Caco-2 (cell line): ENCODE results near the gene UCP1. TPM values are rescaled to one million over a fixed set of nuclear protein-coding genes. Genes with fewer than 3 reads are reported as not detected.

Source experiments
- BruUV-seq: library from RNA; stranded (reverse); fragments of 400-500 nt; replicated peaks from 2 replicates; lab custom pipeline; 2021; lab: Mats Ljungman, UMichigan
- CTCF ChIA-PET: fragments of 300-600 bp; sonication (Branson Sonifier 250); formaldehyde crosslinking; loops from one replicate; lab custom pipeline; 2022; ENCODE audit warnings: antibody characterized with exemption; lab: Charles Lee
- POLR2A ChIA-PET: fragments of 300-600 bp; sonication (Branson Sonifier 250); formaldehyde crosslinking; loops from one replicate; lab custom pipeline; 2022; ENCODE audit warnings: antibody characterized with exemption; lab: Charles Lee
- DNase-seq, 2 experiments: peaks; one replicate each; pipeline versions ENCODE4 v3.0.0 to v3.0.0-alpha.2; 2020 to 2022
- H3K27me3 ChIP-seq: replicated peaks from 2 replicates; pipeline ENCODE4 v1.6.0; 2011; ENCODE audit warnings: low read length; ENCODE audit not compliant: control insufficient read depth, insufficient read depth
- H3K36me3 ChIP-seq: 2 replicates; pipeline ENCODE4 v1.5.1; 2011; ENCODE audit warnings: low read length; ENCODE audit not compliant: control insufficient read depth, insufficient read depth
- H3K4me1 ChIP-seq: fragments of 250-450 bp; sonication (Bioruptor Pico); 2 replicates; pipeline ENCODE4 v1.5.1; 2020; ENCODE audit warnings: mild to moderate bottlenecking
- H3K4me3 ChIP-seq: 2 replicates; pipeline ENCODE4 v1.5.1; 2011; ENCODE audit warnings: low read depth, mild to moderate bottlenecking, control low read depth, low read length
- H3K9me3 ChIP-seq: fragments of 250-450 bp; sonication (Bioruptor Pico); 2 replicates; pipeline ENCODE4 v1.5.1; 2020; ENCODE audit warnings: mild to moderate bottlenecking, moderate library complexity
- H3K27ac Mint-ChIP-seq: one replicate; pipeline ENCODE4 v1.8.0; 2022; ENCODE audit warnings: mixed read lengths; ENCODE audit not compliant: unreplicated experiment
- H3K27me3 Mint-ChIP-seq: one replicate; pipeline ENCODE4 v1.8.0; 2022; ENCODE audit warnings: mixed read lengths; ENCODE audit not compliant: insufficient read depth, unreplicated experiment
- H3K36me3 Mint-ChIP-seq: one replicate; pipeline ENCODE4 v1.8.0; 2022; ENCODE audit warnings: mild to moderate bottlenecking, mixed read lengths; ENCODE audit not compliant: insufficient read depth, unreplicated experiment
- H3K4me1 Mint-ChIP-seq: one replicate; pipeline ENCODE4 v1.8.0; 2022; ENCODE audit warnings: low read depth, mixed read lengths; ENCODE audit not compliant: unreplicated experiment
- H3K4me3 Mint-ChIP-seq: one replicate; pipeline ENCODE4 v1.8.0; 2022; ENCODE audit warnings: mild to moderate bottlenecking, moderate library complexity, mixed read lengths; ENCODE audit not compliant: unreplicated experiment
- H3K9me3 Mint-ChIP-seq: one replicate; pipeline ENCODE4 v1.8.0; 2022; ENCODE audit warnings: mixed read lengths; ENCODE audit not compliant: unreplicated experiment
- intact Hi-C: fragments of 100-400 bp; cut with micrococcal nuclease; formaldehyde crosslinking; loops from one replicate; pipeline ENCODE4 v1.10.0; 2022; ENCODE audit not compliant: unreplicated experiment
- total RNA-seq: library from RNA; stranded (reverse); gene quantifications from 2 replicates; pipeline ENCODE4 v1.2.3, GENCODE V29; 2022
- TF ChIP-seq, protein P1 (sequence below), 2 experiments: fragments of 200-600 bp in 1 of 2; IDR thresholded peaks; 1 replicate in 1 of 2; 2 replicates in 1 of 2; pipeline versions ENCODE4 v1.5.1 to v1.8.0; 2011 to 2022; ENCODE audit warnings: antibody characterized with exemption in 1 of 2, control low read depth in 1 of 2, inconsistent platforms in 1 of 2, low read depth in 1 of 2, low read length in 1 of 2, mild to moderate bottlenecking in 1 of 2, moderate library complexity in 1 of 2; ENCODE audit not compliant: insufficient read depth in 1 of 2, severe bottlenecking in 1 of 2, unreplicated experiment in 1 of 2

The UCP1 gene
- total RNA-seq, 1 experiment from 2014 or later, result 0.54 TPM

DNA sequence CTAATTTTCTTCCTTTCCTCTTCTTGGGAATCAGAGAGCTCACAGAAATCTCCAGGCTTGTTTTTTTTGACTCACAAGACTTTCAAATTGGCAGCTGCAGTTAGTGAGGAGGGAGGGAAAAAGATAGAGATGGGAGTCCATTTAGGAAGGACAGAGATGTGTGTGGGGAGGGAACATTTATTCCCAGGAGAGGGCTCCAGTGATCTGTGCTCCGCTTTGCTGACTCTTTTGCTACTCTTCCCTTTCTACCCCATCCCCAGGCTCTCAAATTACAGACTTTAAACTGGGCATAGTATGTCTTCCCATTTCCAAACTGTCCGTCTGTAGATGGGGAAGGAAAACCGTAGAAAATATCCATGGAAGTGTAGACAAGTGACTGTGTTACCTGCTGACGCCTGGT, 39.1 kb upstream of the UCP1 start:
- no peaks in the 10 kb centered on the region for H3K27me3 Mint-ChIP-seq
- no peaks in the 10 kb centered on the region for H3K36me3 Mint-ChIP-seq
- DNase-seq, result no peak
- CTCF ChIA-PET, result interaction anchor here (2.3 kb wide), 1 partner anchor 243 kb away, joined by 8 read pairs; no protein-coding TSS in a partner anchor
- no peak overlapping the region for H3K4me3 Mint-ChIP-seq
- POLR2A ChIA-PET, result no interaction called here
- TF ChIP-seq, protein P1, sequence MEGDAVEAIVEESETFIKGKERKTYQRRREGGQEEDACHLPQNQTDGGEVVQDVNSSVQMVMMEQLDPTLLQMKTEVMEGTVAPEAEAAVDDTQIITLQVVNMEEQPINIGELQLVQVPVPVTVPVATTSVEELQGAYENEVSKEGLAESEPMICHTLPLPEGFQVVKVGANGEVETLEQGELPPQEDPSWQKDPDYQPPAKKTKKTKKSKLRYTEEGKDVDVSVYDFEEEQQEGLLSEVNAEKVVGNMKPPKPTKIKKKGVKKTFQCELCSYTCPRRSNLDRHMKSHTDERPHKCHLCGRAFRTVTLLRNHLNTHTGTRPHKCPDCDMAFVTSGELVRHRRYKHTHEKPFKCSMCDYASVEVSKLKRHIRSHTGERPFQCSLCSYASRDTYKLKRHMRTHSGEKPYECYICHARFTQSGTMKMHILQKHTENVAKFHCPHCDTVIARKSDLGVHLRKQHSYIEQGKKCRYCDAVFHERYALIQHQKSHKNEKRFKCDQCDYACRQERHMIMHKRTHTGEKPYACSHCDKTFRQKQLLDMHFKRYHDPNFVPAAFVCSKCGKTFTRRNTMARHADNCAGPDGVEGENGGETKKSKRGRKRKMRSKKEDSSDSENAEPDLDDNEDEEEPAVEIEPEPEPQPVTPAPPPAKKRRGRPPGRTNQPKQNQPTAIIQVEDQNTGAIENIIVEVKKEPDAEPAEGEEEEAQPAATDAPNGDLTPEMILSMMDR (IDR thresholded peaks at IDR 0.05; ENCODE audit: insufficient read depth in 1 of 2, low read depth in 1 of 2, low read length in 1 of 2, severe bottlenecking in 1 of 2, unreplicated experiment in 1 of 2), result no peak
- H3K4me1 Mint-ChIP-seq, result no peaks in the 10 kb centered on the region
- no TSS peak for BruUV-seq
- no peaks in the 10 kb centered on the region for H3K36me3 ChIP-seq
- no peak overlapping the region for H3K4me3 ChIP-seq
- no peaks in the 10 kb centered on the region for H3K9me3 ChIP-seq
- no peak overlapping the region for H3K27ac Mint-ChIP-seq
- intact Hi-C loops, result no loop called here
- H3K4me1 ChIP-seq, result peaks cover 8% of the 10 kb centered on the region
- H3K9me3 Mint-ChIP-seq, result no peaks in the 10 kb centered on the region
- H3K27me3 ChIP-seq, result no peaks in the 10 kb centered on the region

DNA sequence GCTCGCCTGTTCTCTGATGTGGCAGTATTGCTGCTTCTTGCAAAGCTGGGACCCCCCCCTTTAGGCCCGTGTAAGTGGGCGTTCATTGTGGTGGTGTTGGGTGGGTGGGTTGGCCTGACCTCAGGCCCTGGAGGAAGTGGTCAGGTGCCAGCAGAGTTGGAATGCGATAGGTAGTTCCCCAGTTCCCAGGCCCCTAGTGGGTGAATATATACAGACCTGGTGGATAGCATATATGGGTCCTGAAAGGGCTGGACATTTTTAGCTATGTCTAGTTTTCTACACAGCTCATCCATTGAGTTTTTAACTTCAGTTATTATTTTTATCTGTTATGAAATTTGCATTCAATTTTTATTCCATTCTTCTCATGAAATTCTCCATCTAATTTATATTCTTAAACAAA, 35.8 kb upstream of the UCP1 start:
- no peak overlapping the region for H3K4me3 Mint-ChIP-seq
- CTCF ChIA-PET, result interaction anchor here (0.7 kb wide), 1 partner anchor 244 kb away, joined by 3 read pairs; no protein-coding TSS in a partner anchor

DNA sequence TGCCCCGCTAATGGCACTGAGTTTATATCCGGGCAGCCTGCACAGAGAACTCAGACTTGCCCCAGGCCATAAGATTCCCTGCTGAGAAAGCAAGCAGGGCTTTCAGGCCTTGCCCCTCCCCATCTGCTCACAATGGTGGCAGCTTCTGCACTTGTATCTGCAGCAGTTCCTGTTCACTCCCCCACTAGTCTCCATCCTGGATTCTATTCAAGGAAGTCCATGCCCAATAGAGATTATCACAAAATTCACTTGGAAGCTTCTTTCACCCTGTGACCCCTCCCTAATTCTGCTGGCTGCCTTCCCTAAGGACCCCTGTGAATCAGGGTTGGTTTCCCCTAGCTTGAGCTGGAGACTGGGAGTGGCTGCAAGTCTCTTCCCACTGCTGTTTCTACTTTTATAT, 34.5 kb upstream of the UCP1 start:
- Histone ChIP-seq H3K4me3 (no peak overlapping the region), H3K9me3 (no peaks in the 10 kb centered on the region), H3K27me3 (no peaks in the 10 kb centered on the region), H3K4me1 (peaks cover 8% of the 10 kb centered on the region), H3K36me3 (no peaks in the 10 kb centered on the region)
- H3K27me3 Mint-ChIP-seq, result no peaks in the 10 kb centered on the region
- no peak for DNase-seq
- TF ChIP-seq, protein P1 (IDR thresholded peaks at IDR 0.05; ENCODE audit: insufficient read depth in 1 of 2, low read depth in 1 of 2, low read length in 1 of 2, severe bottlenecking in 1 of 2, unreplicated experiment in 1 of 2), result no peak
- H3K4me1 Mint-ChIP-seq, result no peaks in the 10 kb centered on the region
- H3K27ac Mint-ChIP-seq, result no peak overlapping the region
- intact Hi-C loops, result no loop called here
- POLR2A ChIA-PET, result no interaction called here
- BruUV-seq, result no TSS peak
- no peaks in the 10 kb centered on the region for H3K36me3 Mint-ChIP-seq
- H3K4me3 Mint-ChIP-seq, result no peak overlapping the region
- CTCF ChIA-PET, result no interaction called here
- no peaks in the 10 kb centered on the region for H3K9me3 Mint-ChIP-seq

More for the DNA sequence above, 35.8 kb upstream of the UCP1 start:
- H3K27me3 ChIP-seq, result no peaks in the 10 kb centered on the region
- H3K9me3 ChIP-seq, result no peaks in the 10 kb centered on the region
- intact Hi-C loops, result no loop called here
- H3K36me3 Mint-ChIP-seq, result no peaks in the 10 kb centered on the region
- no peak overlapping the region for H3K4me3 ChIP-seq
- H3K27ac Mint-ChIP-seq, result no peak overlapping the region
- H3K4me1 Mint-ChIP-seq, result no peaks in the 10 kb centered on the region
- POLR2A ChIA-PET, result no interaction called here
- H3K36me3 ChIP-seq, result no peaks in the 10 kb centered on the region
- no peaks in the 10 kb centered on the region for H3K27me3 Mint-ChIP-seq
- DNase-seq, result no peak
- no peaks in the 10 kb centered on the region for H3K9me3 Mint-ChIP-seq
- peaks cover 8% of the 10 kb centered on the region for H3K4me1 ChIP-seq
- no TSS peak for BruUV-seq
- TF ChIP-seq, protein P1 (IDR thresholded peaks at IDR 0.05; ENCODE audit: insufficient read depth in 1 of 2, low read depth in 1 of 2, low read length in 1 of 2, severe bottlenecking in 1 of 2, unreplicated experiment in 1 of 2), result no peak
